IPS-NIHi7 (cell line): ENCODE data around the gene TRIM8.
A peak's percentile ranks its signal among the peaks of the same experiment; 100 is the strongest.

Experiments used
- DNase-seq: peaks from one replicate; pipeline ENCODE4 v3.0.0; 2012; ENCODE audit warnings: mixed read lengths; ENCODE audit errors: extremely low spot score

The TRIM8 gene

DNA sequence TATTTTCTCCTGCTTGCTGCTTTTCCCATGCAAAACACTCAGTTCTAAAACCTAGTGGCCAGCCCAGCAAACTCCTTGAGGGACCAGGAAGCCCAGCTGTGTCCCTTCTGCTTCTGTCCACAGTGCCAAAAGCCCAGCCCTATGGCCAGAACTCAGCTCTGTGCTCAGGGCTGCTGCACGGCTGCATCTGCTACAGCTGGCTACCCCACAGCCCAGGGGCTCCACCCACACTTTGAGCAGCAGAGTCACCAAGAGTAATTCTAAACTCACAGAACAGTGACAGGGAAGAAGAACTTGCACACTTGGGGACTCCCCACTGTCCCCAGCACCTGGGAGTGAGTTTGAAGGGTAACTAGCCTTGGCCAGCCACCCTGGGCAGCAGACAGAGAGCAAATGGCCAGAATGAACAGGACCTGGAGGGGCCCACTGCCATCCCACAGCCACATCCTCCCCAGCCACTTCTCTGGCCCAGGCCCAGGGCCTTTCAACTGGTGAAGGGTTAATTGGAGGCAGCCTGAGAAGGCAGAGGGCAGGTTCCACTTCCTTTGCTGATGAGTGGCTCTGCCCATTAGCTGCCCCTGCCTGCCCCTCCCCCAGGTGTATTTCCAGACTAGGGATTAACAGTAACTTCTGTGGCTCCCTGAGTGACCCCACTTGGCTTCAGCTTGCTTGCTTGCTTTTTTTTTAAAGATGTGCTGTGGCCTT lies 28.1 kb upstream of the TRIM8 start:
- DNase-seq = no peak

DNA sequence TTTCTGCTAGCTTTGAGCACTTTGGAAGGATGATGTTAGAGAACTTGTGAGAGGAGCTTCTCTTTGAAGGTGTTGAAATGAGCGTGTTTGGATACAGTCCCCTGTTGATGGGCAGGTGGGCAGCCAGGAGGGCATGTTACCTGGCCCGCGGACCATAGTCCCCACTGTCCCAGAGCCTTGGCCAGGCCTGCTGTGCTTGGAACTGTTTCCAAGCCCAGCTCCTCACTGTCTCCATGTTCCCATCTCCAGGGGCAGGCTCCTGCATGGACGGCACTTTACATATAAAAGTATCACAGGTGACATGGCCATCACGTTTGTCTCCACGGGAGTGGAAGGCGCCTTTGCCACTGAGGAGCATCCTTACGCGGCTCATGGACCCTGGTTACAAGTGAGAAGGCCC lies 27.2 kb upstream of the TRIM8 start:
- no peak for DNase-seq

DNA sequence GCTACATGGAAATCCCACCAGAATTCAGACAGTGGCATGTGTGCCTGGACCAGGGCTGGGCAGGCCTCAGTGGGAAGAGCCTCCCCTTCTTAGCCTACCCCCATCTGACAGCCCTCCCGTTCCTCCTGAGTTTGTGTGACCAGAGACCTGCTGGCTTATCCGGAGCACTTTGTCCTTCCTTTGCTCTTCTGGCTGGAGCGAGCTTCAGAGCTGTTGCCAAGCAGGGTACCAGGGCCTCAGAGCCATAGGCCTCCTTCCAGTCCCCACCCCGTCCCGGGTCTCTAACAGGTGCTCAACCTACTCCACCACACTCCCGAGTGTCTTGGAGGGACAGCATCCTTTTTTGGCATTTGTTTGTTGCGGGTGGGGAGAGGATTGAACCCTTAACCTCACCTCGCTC lies 26.5 kb upstream of the TRIM8 start:
- DNase-seq = no peak

DNA sequence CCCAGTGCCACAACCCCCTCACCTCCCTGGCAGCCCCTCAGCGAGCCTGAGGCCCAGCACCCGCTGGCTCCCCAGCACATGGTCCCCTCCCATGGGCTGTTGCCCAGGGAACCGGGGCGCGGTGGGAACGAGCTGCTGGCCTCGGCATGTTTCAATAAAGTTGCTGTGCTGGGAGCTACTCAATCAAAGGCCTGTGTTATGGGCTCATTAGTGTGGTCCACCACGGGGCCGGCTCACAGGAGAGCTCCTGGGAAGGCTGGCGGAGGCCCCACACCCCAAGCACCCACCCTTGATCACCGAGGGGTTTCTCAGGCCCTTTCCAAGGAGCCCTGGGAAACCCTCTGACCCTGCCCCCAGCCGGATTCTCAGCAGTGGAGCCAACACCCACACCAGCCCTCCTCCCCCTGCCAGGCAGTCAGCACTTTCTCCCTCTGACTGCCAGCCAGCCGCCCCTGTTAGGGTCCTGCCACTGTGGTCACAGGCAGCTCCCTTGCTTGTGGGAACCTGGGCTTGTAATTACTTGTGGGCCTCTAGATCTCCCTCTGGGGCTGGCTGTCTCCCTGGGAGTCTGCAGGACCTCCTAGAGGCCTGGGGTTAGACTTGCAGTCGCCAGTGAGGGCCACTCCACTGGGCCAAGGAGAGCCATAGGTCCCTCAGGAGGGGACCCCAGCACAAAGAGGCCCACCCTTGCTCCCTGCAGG lies 24.8 kb upstream of the TRIM8 start:
- DNase-seq = no peak

DNA sequence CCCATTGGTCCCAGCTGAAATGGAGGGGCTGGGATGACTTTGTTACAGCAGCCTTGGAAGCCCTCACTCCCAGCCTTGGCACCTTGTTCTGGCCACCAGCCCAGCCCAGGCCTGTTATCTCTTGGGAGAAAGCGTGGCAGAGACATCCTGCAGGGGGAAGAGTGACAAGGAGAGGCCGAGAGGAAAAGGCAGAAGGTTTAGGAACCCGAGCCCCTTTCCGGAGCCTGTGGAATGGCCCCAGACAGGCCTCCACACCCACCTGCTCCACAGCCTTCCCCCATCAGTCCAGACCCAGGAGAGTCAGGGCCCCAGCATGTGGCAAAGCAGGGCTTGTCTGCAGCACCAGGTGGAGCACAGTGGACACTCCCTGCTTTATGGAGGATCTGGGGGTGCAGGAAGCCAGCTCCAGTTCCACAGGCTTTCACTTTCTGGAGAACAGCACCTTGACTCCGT lies 24.1 kb upstream of the TRIM8 start:
- DNase-seq = no peak

DNA sequence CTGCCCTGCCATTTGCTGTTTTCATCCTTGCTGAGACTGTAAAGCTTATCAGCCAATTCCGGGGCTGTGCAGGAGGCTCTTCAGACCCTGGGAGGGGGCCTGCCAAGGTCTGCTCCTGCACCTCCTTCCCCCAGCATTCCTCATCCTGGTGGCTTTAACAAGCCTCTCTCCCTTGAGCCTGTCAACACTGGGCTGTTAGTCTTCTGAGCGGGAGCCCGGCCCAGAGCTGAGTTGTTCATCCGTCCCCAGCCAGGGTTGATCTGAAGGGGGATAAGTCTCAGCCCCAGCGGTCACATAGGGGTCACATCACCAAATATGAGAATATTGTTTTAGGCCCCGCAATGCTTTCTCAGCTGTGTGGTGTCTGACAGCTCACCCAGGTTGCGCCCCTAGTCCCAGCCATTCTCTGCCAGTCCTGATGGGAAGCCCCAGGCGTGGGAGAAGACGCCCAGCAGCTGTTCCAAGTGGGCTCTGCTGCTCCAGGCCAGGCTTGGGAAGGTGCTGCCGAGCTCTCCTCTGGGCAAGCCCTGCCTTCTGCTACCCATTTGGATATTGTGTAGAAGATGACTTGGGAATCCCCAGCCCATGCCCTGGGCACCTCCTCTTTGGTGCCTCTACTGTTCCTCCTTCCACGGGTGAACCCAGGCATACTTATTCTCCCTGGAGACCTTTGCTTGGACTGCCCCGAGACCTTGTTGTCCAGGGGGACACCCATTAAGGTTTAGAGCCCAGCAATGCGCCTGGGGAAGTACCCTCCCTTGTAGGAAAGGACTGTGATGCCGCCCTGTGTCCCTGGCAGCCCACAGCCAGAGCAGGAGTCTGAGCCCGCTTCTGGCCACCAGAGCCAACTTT lies 23.5 kb upstream of the TRIM8 start:
- no peak for DNase-seq

DNA sequence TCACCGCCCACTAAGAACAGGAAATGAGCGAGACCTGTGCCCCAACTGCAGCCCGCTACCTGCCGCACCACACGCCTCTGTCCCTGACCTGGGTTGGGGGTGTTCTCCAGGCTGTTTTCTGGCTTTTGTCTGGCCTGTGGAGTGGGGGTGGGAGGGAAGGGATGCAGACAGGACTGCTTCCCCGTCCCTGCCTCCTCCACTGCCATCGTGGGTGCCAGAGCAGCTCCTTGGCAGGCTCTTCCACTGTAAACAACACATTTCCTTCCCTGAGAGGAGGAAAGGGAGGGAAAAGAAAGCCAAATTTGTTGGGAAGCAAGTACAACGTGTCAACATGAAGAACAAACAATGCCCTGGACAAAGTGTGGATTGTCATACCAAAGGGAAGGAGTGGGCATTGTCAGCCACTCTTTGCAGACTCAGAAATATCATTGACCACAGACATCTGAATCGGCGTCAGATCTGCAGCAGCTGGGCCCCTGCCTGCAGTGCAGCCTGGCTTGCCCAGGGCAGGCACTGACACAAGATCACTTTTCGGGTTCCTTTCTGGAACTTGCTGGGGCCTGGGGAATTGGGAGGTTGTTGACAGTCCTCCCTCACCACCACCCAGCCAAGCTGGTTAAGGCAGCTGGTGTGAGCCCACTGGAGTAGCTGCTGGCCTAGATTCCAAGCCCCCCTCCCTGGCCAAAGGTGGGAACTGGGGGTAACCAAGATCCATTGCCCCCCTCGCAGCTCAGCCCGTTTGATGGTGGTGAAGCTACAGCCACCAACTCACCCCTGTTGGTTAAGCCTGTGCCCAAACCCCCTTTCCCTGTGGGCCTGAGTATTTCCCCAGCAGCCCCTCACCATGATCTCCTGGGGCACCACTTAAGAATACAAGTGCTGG lies 22.6 kb upstream of the TRIM8 start:
- DNase-seq = no peak

DNA sequence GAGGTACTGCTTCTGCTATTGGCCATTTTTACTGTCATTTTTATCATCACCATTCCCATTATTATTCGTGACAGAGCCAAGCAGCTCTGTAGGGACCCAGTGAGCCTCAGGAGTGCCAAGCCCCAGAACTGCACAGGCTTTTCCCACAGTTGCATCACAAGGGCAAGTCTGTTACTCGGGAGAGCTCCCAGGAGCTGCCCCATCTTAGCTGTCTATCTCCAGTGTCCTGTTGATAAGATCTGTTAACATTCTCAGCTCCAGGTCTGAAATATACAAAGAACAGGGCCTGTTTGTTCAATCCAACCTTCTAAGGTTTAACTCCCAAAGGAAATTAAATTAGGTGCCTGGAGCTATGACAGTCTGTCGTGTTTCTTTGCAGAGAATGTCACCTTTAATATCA lies 20.2 kb upstream of the TRIM8 start:
- DNase-seq = no peak

DNA sequence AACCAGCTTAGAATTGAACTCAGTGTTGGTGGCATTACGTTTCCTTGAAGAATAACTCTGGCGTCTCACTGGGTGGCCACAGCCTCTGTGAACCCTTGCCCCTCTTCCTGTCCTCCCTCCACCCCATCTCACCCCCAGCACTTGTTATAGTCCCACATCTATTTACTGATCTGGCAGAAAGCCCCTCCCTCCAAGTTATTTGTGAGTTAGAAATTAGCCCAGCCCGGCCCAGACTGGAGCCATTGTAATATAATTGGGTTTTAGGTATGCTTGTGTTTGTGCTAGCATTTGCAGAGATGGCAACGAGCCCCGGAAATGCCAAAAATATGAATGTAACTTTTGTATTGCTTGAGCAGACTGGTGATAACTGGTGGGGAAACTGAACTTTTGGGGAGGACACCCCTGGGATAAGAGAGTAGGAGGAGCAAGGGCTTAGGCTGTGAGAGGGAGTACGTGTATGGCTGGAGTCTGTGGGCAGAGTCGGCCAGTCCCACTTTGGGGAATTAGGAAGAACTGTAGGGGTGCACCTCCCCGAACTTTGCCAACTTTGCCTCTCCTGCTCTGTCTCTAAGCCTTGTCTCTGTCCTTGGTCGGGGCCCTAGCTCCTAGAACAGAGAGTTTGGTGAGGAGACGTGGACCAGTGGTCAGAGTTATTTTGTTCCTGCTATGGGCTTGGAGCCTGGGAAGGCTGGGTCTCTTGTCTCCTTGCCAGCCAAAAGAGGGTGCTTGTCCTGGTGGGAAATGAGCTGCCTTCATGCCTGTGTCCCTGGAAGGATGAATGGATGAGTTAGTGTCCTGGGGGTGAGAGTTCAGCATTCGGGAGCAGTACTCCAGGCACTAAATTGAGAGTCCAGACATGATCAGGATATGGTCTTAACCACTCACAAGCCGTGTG lies 19.3 kb upstream of the TRIM8 start:
- no peak for DNase-seq

DNA sequence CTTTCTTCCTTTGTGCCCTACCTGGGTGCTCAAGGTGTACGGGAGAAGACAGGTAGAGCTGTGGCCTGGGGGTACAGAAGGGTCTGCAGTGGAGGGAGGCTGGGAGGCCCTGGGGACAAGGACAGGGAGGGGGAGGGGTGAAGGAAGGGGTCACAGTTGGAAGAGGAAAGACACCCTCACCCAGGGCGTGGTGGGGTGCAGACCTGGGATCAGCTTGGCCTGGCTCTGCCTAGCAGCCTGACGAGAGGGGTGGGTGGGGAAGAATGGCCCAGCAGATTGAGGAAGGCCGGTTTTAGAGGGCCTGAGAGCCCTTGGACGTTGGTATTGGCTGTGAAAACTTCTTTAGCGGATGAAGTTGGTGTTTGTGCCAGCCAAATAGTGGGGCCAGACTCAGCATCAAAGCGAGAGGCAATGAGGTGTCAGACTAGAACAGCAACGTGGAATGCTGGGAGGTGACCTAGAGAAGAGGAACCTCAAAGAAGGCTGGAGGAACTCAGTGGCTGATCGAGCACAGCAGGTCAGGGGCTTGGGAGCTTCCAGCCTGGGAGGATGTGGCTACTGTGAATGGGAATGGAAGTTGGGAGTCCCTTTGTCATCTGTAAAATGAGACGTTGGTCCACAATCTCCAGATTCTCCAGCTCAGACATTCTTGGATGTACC lies 18.1 kb upstream of the TRIM8 start:
- DNase-seq = no peak

DNA sequence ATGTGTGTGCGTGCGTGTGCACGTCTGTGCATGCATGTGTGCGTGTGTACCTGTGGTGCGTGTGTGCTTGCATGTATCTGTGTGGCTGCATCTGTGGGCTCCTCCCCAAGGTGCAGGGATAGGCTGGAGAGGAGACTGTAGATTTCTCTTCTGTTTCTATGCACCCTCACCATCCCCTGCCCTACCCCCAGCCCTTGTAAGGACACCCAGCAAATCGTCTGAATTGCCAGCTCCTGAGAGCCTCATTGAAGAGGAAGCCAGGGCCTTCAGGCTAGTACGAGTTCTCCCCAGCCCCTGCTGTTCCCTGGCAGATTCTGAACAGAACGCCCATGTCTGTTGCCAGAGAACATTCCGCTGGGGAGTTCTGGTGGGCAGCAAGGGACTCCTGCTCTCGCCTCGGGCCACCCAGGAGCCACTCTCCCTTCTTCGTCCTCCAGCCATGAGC lies 17.0 kb upstream of the TRIM8 start:
- DNase-seq = no peak

DNA sequence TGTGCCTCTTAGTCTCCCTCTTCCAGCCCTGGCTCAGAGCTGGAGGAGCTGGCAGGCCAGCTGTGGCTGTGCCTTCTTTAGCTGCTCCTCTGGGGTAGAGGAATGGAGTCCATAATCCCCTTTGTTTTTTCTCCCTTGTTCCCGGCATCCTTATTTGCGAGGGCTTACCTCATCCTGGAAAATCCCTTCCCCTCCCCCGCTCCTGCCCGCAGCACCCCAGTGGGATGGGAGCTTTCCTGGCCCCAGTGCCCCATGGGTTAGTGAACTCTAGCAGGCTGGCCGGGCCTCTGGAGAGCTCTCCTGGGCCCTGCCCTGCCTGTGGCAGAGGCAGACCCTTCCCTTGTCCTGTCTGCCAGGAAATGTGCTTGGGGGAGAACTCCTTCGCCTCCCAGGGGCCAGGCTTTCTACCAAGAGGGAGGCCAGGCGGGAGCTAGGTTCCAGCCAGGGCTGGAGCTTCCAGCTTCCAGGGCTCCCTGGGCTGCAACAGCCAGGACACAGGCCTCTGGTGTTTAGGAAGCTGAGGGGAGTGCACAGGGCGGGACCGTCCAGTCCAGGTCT lies 16.5 kb upstream of the TRIM8 start:
- peak; percentile 77 for DNase-seq

DNA sequence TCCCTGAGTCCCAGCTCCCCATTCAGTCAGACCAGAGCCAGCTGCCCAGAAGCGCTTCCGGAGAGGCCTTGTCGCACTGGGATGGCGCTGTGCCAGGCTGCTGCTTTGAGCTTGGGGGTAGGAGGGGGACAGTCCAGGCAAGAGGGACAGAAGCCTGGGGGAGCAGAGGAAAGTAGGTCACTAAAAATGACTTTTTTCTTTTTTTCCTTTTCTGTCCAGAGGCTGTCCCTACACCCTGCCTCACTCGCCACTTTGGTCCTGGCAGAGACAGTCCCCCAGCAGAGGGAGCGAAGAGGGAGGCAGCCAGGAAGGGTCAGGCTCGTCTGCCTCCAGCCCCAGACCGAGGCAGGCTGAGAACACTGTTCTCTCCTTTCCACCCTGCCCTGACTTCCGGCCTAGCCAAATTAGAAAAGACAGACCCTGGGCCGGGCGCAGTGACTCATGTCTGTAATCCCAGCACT lies 15.8 kb upstream of the TRIM8 start:
- DNase-seq = no peak

DNA sequence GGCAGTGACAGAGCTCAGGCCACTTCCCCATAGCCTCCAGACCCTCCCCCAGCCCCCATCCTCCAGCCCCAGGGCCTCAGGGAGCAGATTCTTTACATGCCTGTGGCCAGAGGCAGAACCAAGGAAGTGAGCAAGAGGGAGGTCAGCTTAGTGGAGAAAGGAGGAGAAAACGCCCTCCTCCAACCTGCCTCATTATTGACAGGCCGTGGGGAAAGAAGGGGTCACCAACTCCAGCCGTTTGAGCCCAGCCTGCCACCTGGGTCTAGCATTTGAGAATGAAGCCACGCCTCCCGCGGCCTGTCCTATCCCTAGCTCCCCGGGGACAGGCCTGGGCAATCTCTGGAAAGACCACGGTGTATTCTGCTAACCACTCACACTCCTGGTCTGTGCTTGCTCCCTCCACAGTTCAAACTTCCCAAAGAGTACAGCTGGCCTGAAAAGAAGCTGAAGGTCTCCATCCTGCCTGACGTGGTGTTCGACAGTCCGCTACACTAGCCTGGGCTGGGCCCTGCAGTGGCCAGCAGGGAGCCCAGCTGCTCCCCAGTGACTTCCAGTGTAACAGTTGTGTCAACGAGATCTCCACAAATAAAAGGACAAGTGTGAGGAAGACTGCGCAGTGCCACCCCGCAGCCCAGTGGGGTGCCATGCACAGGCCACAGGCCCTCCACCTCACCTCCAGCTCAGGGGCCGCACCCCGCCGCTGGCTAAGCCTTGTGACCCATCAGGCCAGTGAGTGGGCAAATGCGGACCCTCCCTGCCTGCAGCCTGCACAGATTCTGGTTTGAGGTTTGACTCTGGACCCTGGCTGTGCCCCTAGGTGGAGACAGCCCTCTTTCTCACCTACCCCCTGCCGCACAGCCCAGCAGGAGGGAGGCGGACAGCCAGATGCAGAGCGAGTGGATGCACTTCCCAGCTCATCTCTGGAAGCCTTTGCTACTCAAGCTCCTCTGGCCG lies 14.3 kb upstream of the TRIM8 start:
- peak; percentile 76 for DNase-seq

DNA sequence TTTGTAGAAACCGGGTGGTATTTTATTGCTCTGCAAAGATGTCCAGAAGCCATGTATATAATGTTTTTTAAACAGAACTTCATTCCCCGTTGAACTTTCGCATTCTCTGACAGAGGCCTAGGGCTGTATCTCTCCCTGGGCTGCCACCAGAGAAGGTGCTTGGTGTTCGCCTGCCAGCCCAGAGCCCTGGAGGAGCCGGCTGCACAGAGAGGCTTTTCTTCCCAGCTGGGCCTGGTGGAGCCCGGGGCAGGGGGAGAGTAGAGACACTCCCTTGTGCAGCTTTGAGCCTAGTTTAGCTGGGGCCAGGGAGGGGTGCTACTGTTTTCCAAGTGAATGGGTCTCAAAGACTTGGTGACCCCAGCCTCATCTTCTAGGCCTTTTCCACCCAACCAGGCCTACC lies 13.6 kb upstream of the TRIM8 start:
- DNase-seq = no peak

DNA sequence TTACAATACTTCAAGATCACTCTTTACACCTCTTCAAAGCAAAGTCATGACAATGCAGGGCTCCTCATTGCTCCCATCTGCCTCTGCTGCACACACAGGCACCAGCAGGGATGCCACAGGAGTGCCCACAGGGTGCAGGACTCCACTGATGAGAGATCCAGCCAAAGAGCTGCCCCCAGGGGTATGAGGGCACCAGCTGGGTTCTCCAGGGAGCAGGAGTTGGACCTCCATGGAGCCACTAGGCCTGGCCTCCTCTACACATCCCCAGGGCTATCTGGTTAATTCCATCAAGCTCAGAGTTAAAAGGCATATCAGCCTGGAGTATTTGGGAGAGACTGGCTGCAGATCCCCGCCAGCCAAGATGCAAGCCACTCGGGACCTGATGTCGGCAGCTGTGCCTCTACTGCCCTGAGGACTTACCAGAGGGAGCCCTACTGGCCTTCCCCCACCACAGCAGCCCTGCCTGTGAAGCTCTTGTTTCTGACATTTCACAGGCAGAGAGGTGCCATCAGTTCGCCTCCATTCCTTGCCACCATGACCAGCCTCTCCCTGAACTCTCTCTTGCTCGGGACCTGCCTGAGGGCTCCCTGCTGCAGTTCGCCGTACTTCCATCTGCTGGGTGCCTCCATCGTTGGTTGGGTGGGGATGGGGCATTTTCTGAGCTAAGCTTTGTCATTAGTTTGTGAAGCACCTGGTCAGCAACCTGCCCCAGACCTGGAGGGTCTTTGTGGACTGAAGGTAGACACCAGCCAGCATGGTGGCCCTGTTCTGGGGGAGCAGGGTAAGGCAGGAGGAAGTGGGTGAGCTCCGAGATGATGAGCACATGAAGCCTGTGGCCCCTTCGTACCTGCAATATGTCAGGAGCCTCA lies 12.5 kb upstream of the TRIM8 start:
- DNase-seq = no peak

DNA sequence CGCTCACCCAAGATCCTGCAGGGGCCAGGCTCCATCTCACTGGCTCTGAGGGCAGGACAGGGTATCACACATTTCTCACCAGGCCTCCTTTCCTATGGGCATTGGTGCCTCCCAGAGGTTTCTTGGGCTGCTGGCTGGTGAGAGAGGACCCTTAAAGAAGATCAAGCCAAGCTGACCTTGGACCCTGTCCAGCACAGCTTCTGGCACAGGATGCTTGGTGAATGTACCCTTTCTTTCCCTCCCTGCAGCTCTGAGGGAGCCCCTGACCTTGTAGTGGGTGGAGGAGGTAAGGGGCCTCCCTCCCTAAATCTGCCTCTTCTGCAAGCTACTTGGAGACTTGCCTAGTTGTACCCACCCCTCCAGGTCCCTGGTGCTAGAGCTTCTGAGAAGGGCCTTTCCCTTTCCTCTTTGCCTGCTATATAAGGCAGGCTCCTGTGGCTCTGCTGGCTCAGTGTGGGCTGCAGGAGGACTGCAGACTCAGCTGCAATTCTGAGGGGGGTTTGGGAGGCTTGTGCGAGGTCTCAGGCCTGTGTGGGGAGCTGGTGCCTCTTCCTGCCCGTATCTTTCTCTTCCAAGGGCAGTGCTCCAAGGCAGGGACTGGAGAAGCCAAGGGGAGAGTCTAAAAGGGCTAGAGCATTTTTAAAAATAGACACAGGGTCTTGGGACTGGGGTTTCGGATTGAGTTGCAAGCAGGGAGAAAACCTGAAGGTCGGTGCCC lies 11.7 kb upstream of the TRIM8 start:
- no peak for DNase-seq
